Measurements from ENCODE around the gene LRRC72. TPM values are rescaled to one million over a fixed set of nuclear protein-coding genes. Genes with fewer than 3 reads are reported as not detected.

Gene LRRC72
- total and polyA plus RNA-seq, 9 of the 15 experiments (the other 6 are each of a cell fraction or from before 2014, with no cell fraction given) = 0.10 TPM; not detected in 8

GRCh38 chr7:16564909-16565426, 38.3 kb downstream of the LRRC72 start (continued):
- no peak for TF ChIP-seq RBM39 (optimal IDR thresholded peaks at IDR 0.05; ENCODE audit: low read depth, low read length)
- TF ChIP-seq ZC3H11A (IDR thresholded peaks at IDR 0.05; ENCODE audit: low read depth, low read length) = no peak
- TF ChIP-seq ZFP1 (CRISPR knock-in tag; IDR thresholded peaks at IDR 0.05) = no peak
- no peak for TF ChIP-seq PML (IDR thresholded peaks at IDR 0.05; ENCODE audit: low read length)
- TF ChIP-seq EGR1 (conservative IDR thresholded peaks at IDR 0.05) = peak; percentile 33; the same call in 1 of the 2 replicates
- TF ChIP-seq ZNF639 (CRISPR knock-in tag; conservative IDR thresholded peaks at IDR 0.05 in 1 of 2, IDR thresholded peaks at IDR 0.05 in 1 of 2) = no peak
- no peak for TF ChIP-seq NUFIP1 (IDR thresholded peaks at IDR 0.05; ENCODE audit: partially characterized antibody)
- no peak for TF ChIP-seq FOXP1 (CRISPR knock-in tag; IDR thresholded peaks at IDR 0.05)
- TF ChIP-seq ZNF511 (CRISPR knock-in tag; IDR thresholded peaks at IDR 0.05) = no peak
- no peak for TF ChIP-seq HNRNPL (IDR thresholded peaks at IDR 0.05; ENCODE audit: low read depth, low read length)
- TF ChIP-seq ATF6 (CRISPR knock-in tag; IDR thresholded peaks at IDR 0.05) = no peak
- TF ChIP-seq BCOR (IDR thresholded peaks at IDR 0.05) = 0 out of 2 replicates have a peak, but pooled peaks have one; percentile 14
- TF ChIP-seq POLR2G (IDR thresholded peaks at IDR 0.05; ENCODE audit: low read depth, low read length) = no peak
- no peak for TF ChIP-seq GABPB2 (CRISPR knock-in tag; conservative IDR thresholded peaks at IDR 0.05)
- no peak for TF ChIP-seq BACH1 (tag; IDR thresholded peaks at IDR 0.05)
